Naive thymus-derived CD4-positive, alpha-beta T cell (primary cell): Measurements from ENCODE around the gene MFSD11. TPM values are rescaled to one million over a fixed set of nuclear protein-coding genes. Genes with fewer than 3 reads are reported as not detected.

Experiments used
- ATAC-seq: fragments of 150-1000 bp; cut with Tn5 transposase; 2 replicates; pipeline ENCODE4 v1.10.0; 2021; ENCODE audit warnings: mild to moderate bottlenecking, moderate library complexity
- CTCF ChIA-PET: fragments of 350-600 bp; sonication (Branson Sonifier 250); formaldehyde crosslinking; loops from one replicate; lab custom pipeline; 2021; ENCODE audit warnings: antibody characterized with exemption; lab: Charles Lee
- POLR2A ChIA-PET: fragments of 350-600 bp; sonication (Branson Sonifier 250); formaldehyde crosslinking; loops from one replicate; lab custom pipeline; 2021; ENCODE audit warnings: antibody characterized with exemption, inconsistent platforms; lab: Charles Lee
- DNase-seq, 9 donors: peaks; one replicate each; pipeline versions ENCODE4 v3.0.0 to v3.0.0-alpha.2; 2020 to 2022; ENCODE audit warnings: mixed read lengths in 1 of 9
- H3K27ac ChIP-seq: one replicate; pipeline ENCODE4 v1.7.0; 2013; ENCODE audit warnings: mild to moderate bottlenecking, low read depth, low read length, moderate library complexity
- H3K27me3 ChIP-seq, 2 donors: one replicate each; pipeline ENCODE4 v1.7.0; 2013; ENCODE audit warnings: low read length in 2 of 2, mild to moderate bottlenecking in 2 of 2, moderate library complexity in 2 of 2; ENCODE audit not compliant: control insufficient read depth in 2 of 2, insufficient read depth in 2 of 2
- H3K36me3 ChIP-seq, 3 experiments: 1 replicate in 2 of 3; 2 replicates in 1 of 3; pipeline ENCODE4 v1.7.0; 2013; ENCODE audit warnings: low read length in 3 of 3, mild to moderate bottlenecking in 3 of 3, moderate library complexity in 1 of 3; ENCODE audit not compliant: insufficient read depth in 3 of 3, control insufficient read depth in 2 of 3
- H3K4me1 ChIP-seq, 2 donors: one replicate each; pipeline ENCODE4 v1.7.0; 2013; ENCODE audit warnings: low read length in 2 of 2, mild to moderate bottlenecking in 2 of 2, moderate library complexity in 1 of 2; ENCODE audit not compliant: control insufficient read depth in 2 of 2, insufficient read depth in 2 of 2
- H3K4me3 ChIP-seq: 2 replicates; pipeline ENCODE4 v1.7.0; 2013; ENCODE audit warnings: mild to moderate bottlenecking, low read length
- H3K9me3 ChIP-seq, 3 experiments: 1 replicate in 2 of 3; 2 replicates in 1 of 3; pipeline ENCODE4 v1.7.0; 2013; ENCODE audit warnings: low read length in 3 of 3; ENCODE audit not compliant: control insufficient read depth in 2 of 3
- H3K27ac Mint-ChIP-seq, 9 donors: one replicate each; pipeline ENCODE4 v1.8.0; 2020 to 2022; ENCODE audit warnings: mixed read lengths in 9 of 9, mild to moderate bottlenecking in 8 of 9, moderate library complexity in 5 of 9, inconsistent platforms in 2 of 9
- H3K27me3 Mint-ChIP-seq, 5 donors: one replicate each; pipeline ENCODE4 v1.8.0; 2021 to 2022; ENCODE audit warnings: mixed read lengths in 5 of 5, mild to moderate bottlenecking in 1 of 5
- H3K36me3 Mint-ChIP-seq, 5 donors: one replicate each; pipeline ENCODE4 v1.8.0; 2020 to 2022; ENCODE audit warnings: mixed read lengths in 5 of 5, mild to moderate bottlenecking in 3 of 5, inconsistent platforms in 1 of 5
- H3K4me1 Mint-ChIP-seq, 7 donors: one replicate each; pipeline ENCODE4 v1.8.0; 2020 to 2022; ENCODE audit warnings: mixed read lengths in 7 of 7, mild to moderate bottlenecking in 3 of 7, inconsistent platforms in 1 of 7
- H3K4me3 Mint-ChIP-seq, 10 donors: one replicate each; pipeline ENCODE4 v1.8.0; 2020 to 2022; ENCODE audit warnings: mild to moderate bottlenecking in 10 of 10, mixed read lengths in 10 of 10, moderate library complexity in 6 of 10, inconsistent platforms in 2 of 10
- H3K9me3 Mint-ChIP-seq, 11 donors: one replicate each; pipeline ENCODE4 v1.8.0; 2020 to 2022; ENCODE audit warnings: mixed read lengths in 11 of 11, mild to moderate bottlenecking in 4 of 11, inconsistent platforms in 1 of 11, moderate library complexity in 1 of 11
- intact Hi-C, 2 donors: fragments of 100-400 bp; cut with micrococcal nuclease; formaldehyde crosslinking; loops; one replicate each; pipeline ENCODE4 v1.15.1; 2023
- polyA plus RNA-seq, 2 donors: library from polyadenylated mRNA; unstranded; fragments of 300-500 nt; fragmentation: Illumina TruSeq; gene quantifications; one replicate each; pipeline ENCODE4 v1.2.3, GENCODE V29; 2021
- total RNA-seq, 6 experiments: library from RNA in 5 of 6; stranded (reverse) in 5 of 6; gene quantifications; 1 replicate in 5 of 6; 2 replicates in 1 of 6; pipeline ENCODE4 v1.2.3 and lab custom pipeline; 2021 to 2026

The MFSD11 gene
- total and polyA plus RNA-seq, 7 experiments from 2014 or later, result 17.3 to 33.7 (median 30.9) TPM

GRCh38 chr17:76789235-76789788, 51.4 kb downstream of the MFSD11 start:
- Mint-ChIP-seq H3K9me3 (peaks cover 0 to 4% (median 0%) of the 10 kb centered on the region in 11 donors), H3K27ac (peak overlapping the region in 1 of 9 donors; percentile 55), H3K27me3 (peaks cover 0 to 3% (median 0%) of the 10 kb centered on the region in 5 donors), H3K4me3 (no peak overlapping the region), H3K4me1 (peaks cover 11 to 25% (median 12%) of the 10 kb centered on the region in 7 donors), H3K36me3 (peaks cover 0 to 15% (median 6%) of the 10 kb centered on the region in 5 donors)
- no peak overlapping the region for H3K27ac ChIP-seq
- H3K9me3 ChIP-seq, result no peaks in the 10 kb centered on the region
- no peak for DNase-seq
- H3K4me1 ChIP-seq, result peaks cover 0 to 9% of the 10 kb centered on the region in 2 donors
- POLR2A ChIA-PET, result interaction anchor here (0.5 kb wide), 1 partner anchor 1322 kb away, joined by 4 read pairs; no protein-coding TSS in a partner anchor
- H3K4me3 ChIP-seq, result no peak overlapping the region
- CTCF ChIA-PET, result no interaction called here
- H3K36me3 ChIP-seq, result peaks cover 0 to 3% (median 0%) of the 10 kb centered on the region in 3 experiments
- no peak for ATAC-seq
- no peaks in the 10 kb centered on the region for H3K27me3 ChIP-seq
- intact Hi-C loops, result no loop called here

- intact Hi-C loops, result no loop called here
- H3K36me3 Mint-ChIP-seq, result peaks cover 0 to 11% (median 5%) of the 10 kb centered on the region in 5 donors
- Histone ChIP-seq H3K4me3 (no peak overlapping the region), H3K36me3 (no peaks in the 10 kb centered on the region), H3K27me3 (no peaks in the 10 kb centered on the region), H3K27ac (no peak overlapping the region), H3K9me3 (no peaks in the 10 kb centered on the region), H3K4me1 (peaks cover 0 to 9% of the 10 kb centered on the region in 2 donors)
- H3K27ac Mint-ChIP-seq, result peak overlapping the region in 8 of 9 donors; percentile 28 to 73 (median 60)
- peak overlapping the region in 6 of 10 donors; percentile 30 to 67 (median 58) for H3K4me3 Mint-ChIP-seq
- H3K27me3 Mint-ChIP-seq, result peaks cover 0 to 5% (median 0%) of the 10 kb centered on the region in 5 donors
- DNase-seq (peak in 3 of 9 donors; percentile 11 to 54 (median 15)), ATAC-seq (peak; percentile 59)
- POLR2A ChIA-PET, result interaction anchor here (1.0 to 1.6 kb wide), 2 partner anchors 53 to 55 kb away, joined by 3 to 5 read pairs; partner anchors contain the start of genes MFSD11 and SRSF2
- peaks cover 0 to 4% (median 0%) of the 10 kb centered on the region in 11 donors for H3K9me3 Mint-ChIP-seq
- CTCF ChIA-PET, result no interaction called here
- peaks cover 11 to 24% (median 12%) of the 10 kb centered on the region in 7 donors for H3K4me1 Mint-ChIP-seq
Observed at GRCh38 chr17:76791053-76791980, 53.4 kb downstream of the MFSD11 start.

DNA sequence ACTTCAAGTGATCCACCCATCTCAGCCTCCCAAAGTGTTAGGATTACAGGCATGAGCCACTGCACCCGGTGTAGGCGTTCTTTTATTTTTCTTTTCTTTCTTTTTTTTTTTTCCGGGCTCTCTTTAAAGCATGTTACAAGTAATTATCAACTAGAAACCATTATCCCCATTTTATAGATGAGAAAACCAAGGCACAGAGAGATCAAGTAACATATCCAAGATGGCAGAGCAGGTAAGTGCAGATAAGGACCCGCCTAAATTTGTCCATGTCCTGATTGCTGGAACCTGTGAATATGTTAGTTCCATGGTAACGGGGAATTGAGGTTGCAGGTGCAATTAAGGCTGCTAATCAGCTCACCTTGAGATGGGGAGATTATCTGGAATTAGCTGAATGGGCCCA, 54.4 kb downstream of the MFSD11 start:
- no peaks in the 10 kb centered on the region for H3K36me3 ChIP-seq
- H3K9me3 ChIP-seq, result no peaks in the 10 kb centered on the region
- Mint-ChIP-seq H3K4me1 (peaks cover 11 to 20% (median 12%) of the 10 kb centered on the region in 7 donors), H3K27ac (no peak overlapping the region), H3K36me3 (peaks cover 0 to 11% (median 5%) of the 10 kb centered on the region in 5 donors), H3K4me3 (no peak overlapping the region), H3K9me3 (peaks cover 0 to 4% (median 0%) of the 10 kb centered on the region in 11 donors), H3K27me3 (peaks cover 0 to 5% (median 0%) of the 10 kb centered on the region in 5 donors)
- DNase-seq (no peak), ATAC-seq (no peak)
- ChIA-PET POLR2A (interaction anchor here (0.7 kb wide), 1 partner anchor 65 kb away, joined by 3 read pairs; no protein-coding TSS in a partner anchor), CTCF (no interaction called here)
- no peaks in the 10 kb centered on the region for H3K27me3 ChIP-seq
- H3K27ac ChIP-seq, result no peak overlapping the region
- peaks cover 0 to 9% of the 10 kb centered on the region in 2 donors for H3K4me1 ChIP-seq
- no peak overlapping the region for H3K4me3 ChIP-seq
- intact Hi-C loops, result no loop called here

DNA sequence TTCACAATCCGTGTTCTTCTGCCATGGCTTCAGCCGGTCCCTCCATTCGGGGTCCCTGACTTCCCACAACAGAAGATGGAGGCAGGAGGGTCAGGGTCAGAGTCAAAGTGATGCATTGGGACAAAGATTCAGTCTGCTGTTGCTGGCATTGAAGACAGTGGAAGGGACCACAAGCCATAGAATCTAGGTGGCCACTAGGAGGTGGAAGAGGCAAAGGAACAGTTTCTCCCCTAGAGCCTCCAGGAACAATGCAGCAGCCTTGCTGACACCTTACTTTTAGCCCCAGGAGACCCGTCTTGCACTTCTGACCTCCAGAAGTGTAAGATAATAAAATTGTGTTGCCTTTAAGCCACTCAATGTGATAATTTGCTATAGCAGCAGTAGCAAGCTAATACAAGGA, 55.9 kb downstream of the MFSD11 start:
- no peak overlapping the region for H3K4me3 ChIP-seq
- no peaks in the 10 kb centered on the region for H3K9me3 ChIP-seq
- peaks cover 0 to 9% of the 10 kb centered on the region in 2 donors for H3K4me1 ChIP-seq
- POLR2A ChIA-PET, result no interaction called here
- H3K36me3 Mint-ChIP-seq, result peaks cover 0 to 11% (median 5%) of the 10 kb centered on the region in 5 donors
- H3K27me3 Mint-ChIP-seq, result peaks cover 0 to 6% (median 0%) of the 10 kb centered on the region in 5 donors
- H3K4me1 Mint-ChIP-seq, result peaks cover 11 to 12% (median 12%) of the 10 kb centered on the region in 7 donors
- H3K9me3 Mint-ChIP-seq, result peaks cover 0 to 4% (median 0%) of the 10 kb centered on the region in 11 donors
- H3K27me3 ChIP-seq, result no peaks in the 10 kb centered on the region
- no peaks in the 10 kb centered on the region for H3K36me3 ChIP-seq
- H3K4me3 Mint-ChIP-seq, result no peak overlapping the region
- no peak overlapping the region for H3K27ac Mint-ChIP-seq
- DNase-seq (no peak), ATAC-seq (no peak)
- intact Hi-C loops, result no loop called here
- CTCF ChIA-PET, result no interaction called here
- no peak overlapping the region for H3K27ac ChIP-seq

GRCh38 chr17:76796081-76796480, 58.2 kb downstream of the MFSD11 start:
- peaks cover 0 to 9% of the 10 kb centered on the region in 2 donors for H3K4me1 ChIP-seq

GRCh38 chr17:76797241-76797840, 59.4 kb downstream of the MFSD11 start:
- Histone ChIP-seq H3K4me1 (no peaks in the 10 kb centered on the region), H3K27ac (no peak overlapping the region), H3K36me3 (no peaks in the 10 kb centered on the region), H3K9me3 (no peaks in the 10 kb centered on the region), H3K4me3 (no peak overlapping the region), H3K27me3 (no peaks in the 10 kb centered on the region)
- ATAC-seq (no peak), DNase-seq (no peak)
- intact Hi-C loops, result no loop called here
- Mint-ChIP-seq H3K36me3 (peaks cover 0 to 6% (median 1%) of the 10 kb centered on the region in 5 donors), H3K4me1 (peaks cover 0 to 2% (median 0%) of the 10 kb centered on the region in 7 donors), H3K9me3 (peaks cover 0 to 4% (median 0%) of the 10 kb centered on the region in 11 donors), H3K27me3 (peaks cover 0 to 6% (median 0%) of the 10 kb centered on the region in 5 donors), H3K27ac (no peak overlapping the region), H3K4me3 (no peak overlapping the region)
- ChIA-PET CTCF (interaction anchor here (0.6 to 0.7 kb wide), 2 partner anchors 89 to 442 kb away, joined by 3 read pairs; no protein-coding TSS in a partner anchor), POLR2A (no interaction called here)

More at GRCh38 chr17:76796081-76796480, 58.2 kb downstream of the MFSD11 start:
- DNase-seq (no peak), ATAC-seq (no peak)
- peaks cover 0 to 7% (median 1%) of the 10 kb centered on the region in 5 donors for H3K36me3 Mint-ChIP-seq
- no peak overlapping the region for H3K27ac ChIP-seq
- no peak overlapping the region for H3K4me3 ChIP-seq
- CTCF ChIA-PET, result no interaction called here
- intact Hi-C loops, result no loop called here
- peak overlapping the region in 1 of 9 donors; percentile 43 for H3K27ac Mint-ChIP-seq
- H3K27me3 ChIP-seq, result no peaks in the 10 kb centered on the region
- peaks cover 0 to 4% (median 0%) of the 10 kb centered on the region in 11 donors for H3K9me3 Mint-ChIP-seq
- no peaks in the 10 kb centered on the region for H3K9me3 ChIP-seq
- POLR2A ChIA-PET, result no interaction called here
- H3K36me3 ChIP-seq, result no peaks in the 10 kb centered on the region
- H3K4me1 Mint-ChIP-seq, result peaks cover 9 to 10% (median 9%) of the 10 kb centered on the region in 7 donors
- H3K27me3 Mint-ChIP-seq, result peaks cover 0 to 6% (median 0%) of the 10 kb centered on the region in 5 donors
- no peak overlapping the region for H3K4me3 Mint-ChIP-seq
